Measurements from ENCODE around the gene LMOD1.

DNA sequence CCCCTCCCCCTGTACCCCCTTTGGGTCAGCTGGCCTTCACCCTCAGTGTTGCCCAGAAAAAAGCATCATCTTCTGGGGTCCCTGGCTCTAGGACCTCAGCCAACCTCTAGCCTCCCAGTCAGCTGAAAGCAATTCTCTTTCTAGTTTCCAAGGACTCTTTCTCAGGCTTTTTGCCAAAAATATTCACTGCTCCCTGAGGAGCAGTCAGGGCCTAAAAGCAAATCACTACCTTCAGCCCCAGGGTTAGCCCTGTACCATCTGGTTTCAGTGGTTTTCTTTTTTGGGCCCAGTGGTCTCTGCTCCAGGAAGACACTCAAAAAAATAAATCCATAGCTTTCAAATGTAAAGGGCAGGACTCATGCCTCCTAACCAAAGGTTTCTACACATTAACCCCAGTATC is 3.1 kb upstream of the LMOD1 start:
- TF ChIP-seq CTCF (IDR thresholded peaks at IDR 0.05 in 4 of 5, conservative IDR thresholded peaks at IDR 0.05 in 1 of 5) (no peak), POLR2A (IDR thresholded peaks at IDR 0.05) (no peak)

Measured in gastrocnemius medialis (tissue), 4 donors.